KMS-11 (cell line): ENCODE results near the gene ARMCX4.

Experiments used
- H2AFZ ChIP-seq: fragments of 200-600 bp; sonication (generic); 2 replicates; pipeline ENCODE4 v1.6.1; 2016; ENCODE audit warnings: antibody characterized with exemption, mixed run types, low read depth
- H3K27ac ChIP-seq: fragments of 200-600 bp; sonication (generic); 2 replicates; pipeline ENCODE4 v1.6.1; 2016; ENCODE audit warnings: mild to moderate bottlenecking, mixed run types
- H3K27me3 ChIP-seq: fragments of 200-600 bp; sonication (generic); 2 replicates; pipeline ENCODE4 v1.6.1; 2017; ENCODE audit warnings: mild to moderate bottlenecking, low read depth, mixed run types, moderate library complexity; ENCODE audit not compliant: insufficient read depth
- H3K36me3 ChIP-seq: fragments of 200-600 bp; sonication (generic); 2 replicates; pipeline ENCODE4 v1.6.1; 2017; ENCODE audit warnings: mild to moderate bottlenecking, mixed run types; ENCODE audit not compliant: insufficient read depth
- H3K4me1 ChIP-seq: fragments of 200-600 bp; sonication (generic); 2 replicates; pipeline ENCODE4 v1.6.1; 2016; ENCODE audit warnings: mild to moderate bottlenecking, low read depth, mixed run types; ENCODE audit not compliant: poor library complexity, severe bottlenecking
- H3K4me2 ChIP-seq: fragments of 200-600 bp; sonication (generic); 2 replicates; pipeline ENCODE4 v1.7.0; 2016; ENCODE audit warnings: mild to moderate bottlenecking, mixed run types
- H3K4me3 ChIP-seq: fragments of 200-600 bp; sonication (generic); IDR thresholded peaks from 2 replicates; pipeline ENCODE4 v1.6.1; 2017; ENCODE audit warnings: low read depth, low read length, mixed read lengths; ENCODE audit not compliant: insufficient read depth
- H3K79me2 ChIP-seq: fragments of 200-600 bp; sonication (generic); 2 replicates; pipeline ENCODE4 v1.6.1; 2016; ENCODE audit warnings: low read depth, mixed run types; ENCODE audit not compliant: insufficient read depth
- H3K9ac ChIP-seq: fragments of 200-600 bp; sonication (generic); 2 replicates; pipeline ENCODE4 v1.6.1; 2016; ENCODE audit warnings: mild to moderate bottlenecking, mixed run types
- H4K20me1 ChIP-seq: fragments of 200-600 bp; sonication (generic); 2 replicates; pipeline ENCODE4 v1.6.1; 2016; ENCODE audit warnings: mild to moderate bottlenecking, mixed run types; ENCODE audit not compliant: insufficient read depth
- TF ChIP-seq, protein P1 (sequence below): fragments of 200-600 bp; sonication (generic); conservative IDR thresholded peaks from 2 replicates; pipeline ENCODE4 v1.6.1; 2017; ENCODE audit warnings: low read depth, mild to moderate bottlenecking, antibody characterized with exemption, low read length, moderate library complexity, mixed read lengths

Gene ARMCX4

GRCh38 chrX:101485212-101485949 is at the start of gene ARMCX4:
Gene ARMCX4 (plus strand): TSS chrX:101485456. CDS start chrX:101488590, 3,134 bp downstream.
- Histone ChIP-seq H3K79me2 (no peaks in the 10 kb centered on the region), H3K9ac (no peak within 1 kb of the TSS), H3K4me3 (no peak within 1 kb of the TSS), H4K20me1 (no peaks in the 10 kb centered on the region), H2AFZ (no peak within 1 kb of the TSS), H3K27me3 (no peaks in the 10 kb centered on the region), H3K27ac (no peak within 1 kb of the TSS), H3K36me3 (no peaks in the 10 kb centered on the region), H3K4me2 (no peak within 1 kb of the TSS), H3K4me1 (no peaks in the 10 kb centered on the region)
- TF ChIP-seq, protein P1, sequence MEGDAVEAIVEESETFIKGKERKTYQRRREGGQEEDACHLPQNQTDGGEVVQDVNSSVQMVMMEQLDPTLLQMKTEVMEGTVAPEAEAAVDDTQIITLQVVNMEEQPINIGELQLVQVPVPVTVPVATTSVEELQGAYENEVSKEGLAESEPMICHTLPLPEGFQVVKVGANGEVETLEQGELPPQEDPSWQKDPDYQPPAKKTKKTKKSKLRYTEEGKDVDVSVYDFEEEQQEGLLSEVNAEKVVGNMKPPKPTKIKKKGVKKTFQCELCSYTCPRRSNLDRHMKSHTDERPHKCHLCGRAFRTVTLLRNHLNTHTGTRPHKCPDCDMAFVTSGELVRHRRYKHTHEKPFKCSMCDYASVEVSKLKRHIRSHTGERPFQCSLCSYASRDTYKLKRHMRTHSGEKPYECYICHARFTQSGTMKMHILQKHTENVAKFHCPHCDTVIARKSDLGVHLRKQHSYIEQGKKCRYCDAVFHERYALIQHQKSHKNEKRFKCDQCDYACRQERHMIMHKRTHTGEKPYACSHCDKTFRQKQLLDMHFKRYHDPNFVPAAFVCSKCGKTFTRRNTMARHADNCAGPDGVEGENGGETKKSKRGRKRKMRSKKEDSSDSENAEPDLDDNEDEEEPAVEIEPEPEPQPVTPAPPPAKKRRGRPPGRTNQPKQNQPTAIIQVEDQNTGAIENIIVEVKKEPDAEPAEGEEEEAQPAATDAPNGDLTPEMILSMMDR = no peak

- Histone ChIP-seq H4K20me1 (no peaks in the 10 kb centered on the region), H3K4me1 (no peaks in the 10 kb centered on the region), H3K27ac (no peak overlapping the region), H3K4me3 (no peak overlapping the region), H2AFZ (no peak overlapping the region), H3K4me2 (no peak overlapping the region), H3K27me3 (no peaks in the 10 kb centered on the region), H3K79me2 (no peaks in the 10 kb centered on the region), H3K9ac (no peak overlapping the region), H3K36me3 (no peaks in the 10 kb centered on the region)
- TF ChIP-seq, protein P1 = no peak
Observed at GRCh38 chrX:101442085-101442484, 43.2 kb upstream of the ARMCX4 start.

- no peak overlapping the region for H3K9ac ChIP-seq
- H3K4me3 ChIP-seq = no peak overlapping the region
- no peak overlapping the region for H2AFZ ChIP-seq
- no peaks in the 10 kb centered on the region for H3K4me1 ChIP-seq
- no peaks in the 10 kb centered on the region for H3K36me3 ChIP-seq
- H3K4me2 ChIP-seq = no peak overlapping the region
- no peaks in the 10 kb centered on the region for H3K27me3 ChIP-seq
- H3K79me2 ChIP-seq = no peaks in the 10 kb centered on the region
- H3K27ac ChIP-seq = no peak overlapping the region
- no peaks in the 10 kb centered on the region for H4K20me1 ChIP-seq
- TF ChIP-seq, protein P1 = no peak
Observed at GRCh38 chrX:101449279-101449678, 36.0 kb upstream of the ARMCX4 start.

GRCh38 chrX:101450085-101450484 is 35.2 kb upstream of the ARMCX4 start:
- no peaks in the 10 kb centered on the region for H3K36me3 ChIP-seq
- H3K4me1 ChIP-seq = no peaks in the 10 kb centered on the region
- H2AFZ ChIP-seq = no peak overlapping the region
- TF ChIP-seq, protein P1 = no peak
- H3K27ac ChIP-seq = no peak overlapping the region
- H4K20me1 ChIP-seq = no peaks in the 10 kb centered on the region
- H3K79me2 ChIP-seq = no peaks in the 10 kb centered on the region
- H3K27me3 ChIP-seq = no peaks in the 10 kb centered on the region
- no peak overlapping the region for H3K4me2 ChIP-seq
- H3K9ac ChIP-seq = no peak overlapping the region
- H3K4me3 ChIP-seq = no peak overlapping the region
